GM18498 (cell line): ENCODE results near the gene LRRFIP2.
A peak's percentile ranks its signal among the peaks of the same experiment; 100 is the strongest.
"Not testable (repeated sequence)": the region's sequence is repeated elsewhere in the genome, so short reads cannot be mapped to it uniquely, and the experiment has no call there.

ENCODE experiments used
- ATAC-seq: cut with Tn5 transposase; IDR thresholded peaks from one replicate; pipeline ENCODE4 v1.9.1; 2021; ENCODE audit warnings: mild to moderate bottlenecking, moderate library complexity; ENCODE audit not compliant: unreplicated experiment

The LRRFIP2 gene

DNA sequence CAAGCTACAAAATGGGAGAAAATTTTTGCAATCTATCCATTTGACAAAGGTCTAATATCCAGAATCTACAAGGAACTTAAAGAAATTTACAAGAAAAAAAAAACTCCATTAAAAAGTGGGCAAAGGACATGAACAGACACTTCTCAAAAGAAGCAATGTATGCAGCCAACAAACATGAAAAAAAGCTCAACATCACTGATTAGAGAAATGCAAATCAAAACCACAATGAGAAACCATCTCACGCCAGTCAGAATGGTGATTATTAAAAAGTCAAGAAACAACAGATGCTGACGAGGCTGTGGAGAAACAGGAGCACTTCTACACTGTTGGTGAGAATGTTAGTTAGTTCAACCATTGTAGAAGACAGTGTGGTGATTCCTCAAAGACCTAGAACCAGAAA, 27.5 kb downstream of the LRRFIP2 start:
- not testable (repeated sequence) for ATAC-seq

DNA sequence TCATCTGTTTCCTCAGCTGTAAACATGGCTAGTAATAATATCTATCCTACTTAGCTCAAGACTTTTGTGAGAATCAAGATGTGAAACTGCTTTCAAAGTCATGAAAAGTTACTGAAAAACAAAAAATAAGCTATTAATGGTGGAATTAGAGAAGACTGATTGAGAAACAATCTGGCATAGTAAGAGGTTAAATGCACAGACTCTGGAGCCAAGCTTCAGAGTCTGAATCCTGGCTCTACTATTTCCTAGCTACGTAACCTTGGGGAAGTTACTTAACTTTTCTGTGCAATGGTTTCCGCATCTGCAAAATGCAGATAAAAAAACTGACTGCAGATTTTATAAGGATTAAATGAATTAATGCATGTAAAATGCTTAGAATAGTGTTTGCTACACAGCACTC, 28.8 kb downstream of the LRRFIP2 start:
- no peak for ATAC-seq

- no peak for ATAC-seq
These were observed 29.6 kb downstream of the LRRFIP2 start for GRCh38 chr3:37144806-37145205.

- ATAC-seq, result no peak
These were observed 30.6 kb downstream of the LRRFIP2 start for GRCh38 chr3:37143821-37144220.

- no peak for ATAC-seq
These were observed 32.7 kb downstream of the LRRFIP2 start for GRCh38 chr3:37141676-37142075.

- ATAC-seq, result no peak
These were observed 33.4 kb downstream of the LRRFIP2 start for GRCh38 chr3:37140899-37141541.

GRCh38 chr3:37139567-37140052, 34.8 kb downstream of the LRRFIP2 start:
- peak; percentile 52 for ATAC-seq

GRCh38 chr3:37138816-37139215, 35.6 kb downstream of the LRRFIP2 start:
- no peak for ATAC-seq

DNA sequence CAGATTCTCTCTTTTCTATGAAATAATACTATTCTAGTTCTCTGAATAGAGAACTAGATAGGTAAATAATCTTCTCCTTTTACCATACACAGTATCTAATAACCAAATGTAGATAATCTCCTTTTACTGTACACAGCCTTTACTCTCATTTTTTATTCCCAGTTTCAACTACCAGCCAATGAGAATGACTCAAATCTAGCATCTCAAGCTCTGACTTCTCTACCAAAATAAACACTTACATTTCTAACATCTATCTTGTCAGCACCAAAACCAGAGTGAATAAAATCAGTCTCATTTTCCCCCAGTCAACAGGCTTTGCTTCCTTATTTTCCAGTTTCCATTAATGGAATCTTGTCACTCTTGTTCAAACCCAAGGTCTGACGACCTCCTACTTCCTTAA, 36.9 kb downstream of the LRRFIP2 start:
- no peak for ATAC-seq

DNA sequence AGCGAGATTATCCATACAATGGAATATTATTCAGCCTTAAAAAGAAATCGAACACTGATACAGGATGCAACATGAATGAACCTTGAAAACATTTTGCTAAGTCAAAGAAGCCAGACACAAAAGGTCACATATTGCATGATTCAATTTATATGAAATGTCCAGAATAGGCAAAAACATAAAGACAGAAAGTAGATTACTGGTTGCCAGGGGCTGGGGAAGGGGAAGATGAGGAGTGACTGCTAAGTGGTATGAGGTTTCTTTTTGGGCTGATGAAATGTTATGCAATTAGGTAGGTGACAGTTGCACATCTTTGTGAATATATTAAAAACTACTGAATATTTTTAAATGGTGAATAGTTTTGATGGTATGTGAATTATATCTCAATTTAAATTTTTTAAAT, 38.3 kb downstream of the LRRFIP2 start:
- ATAC-seq, result no peak

GRCh38 chr3:37135561-37135960, 38.8 kb downstream of the LRRFIP2 start:
- no peak for ATAC-seq

DNA sequence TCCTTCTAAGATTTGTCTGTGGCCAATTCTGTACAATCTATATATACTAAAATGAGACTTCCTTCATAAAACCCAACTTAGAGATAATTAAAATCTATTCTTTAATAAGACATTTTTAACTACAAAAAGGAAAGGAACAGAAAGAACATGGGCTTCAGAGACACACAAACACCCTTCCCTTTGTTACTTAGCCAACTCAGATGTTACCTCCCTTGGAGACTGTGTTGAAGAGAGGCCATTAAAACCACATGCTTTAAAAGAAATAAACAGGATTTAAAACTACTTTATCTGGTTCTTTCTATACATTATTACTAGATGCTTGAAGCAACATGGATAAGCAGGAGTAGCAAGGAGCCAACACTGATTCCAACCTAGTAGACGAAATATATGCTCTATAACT, 42.0 kb downstream of the LRRFIP2 start:
- ATAC-seq, result no peak

- no peak for ATAC-seq
These were observed 42.6 kb downstream of the LRRFIP2 start for GRCh38 chr3:37131860-37132144.

DNA sequence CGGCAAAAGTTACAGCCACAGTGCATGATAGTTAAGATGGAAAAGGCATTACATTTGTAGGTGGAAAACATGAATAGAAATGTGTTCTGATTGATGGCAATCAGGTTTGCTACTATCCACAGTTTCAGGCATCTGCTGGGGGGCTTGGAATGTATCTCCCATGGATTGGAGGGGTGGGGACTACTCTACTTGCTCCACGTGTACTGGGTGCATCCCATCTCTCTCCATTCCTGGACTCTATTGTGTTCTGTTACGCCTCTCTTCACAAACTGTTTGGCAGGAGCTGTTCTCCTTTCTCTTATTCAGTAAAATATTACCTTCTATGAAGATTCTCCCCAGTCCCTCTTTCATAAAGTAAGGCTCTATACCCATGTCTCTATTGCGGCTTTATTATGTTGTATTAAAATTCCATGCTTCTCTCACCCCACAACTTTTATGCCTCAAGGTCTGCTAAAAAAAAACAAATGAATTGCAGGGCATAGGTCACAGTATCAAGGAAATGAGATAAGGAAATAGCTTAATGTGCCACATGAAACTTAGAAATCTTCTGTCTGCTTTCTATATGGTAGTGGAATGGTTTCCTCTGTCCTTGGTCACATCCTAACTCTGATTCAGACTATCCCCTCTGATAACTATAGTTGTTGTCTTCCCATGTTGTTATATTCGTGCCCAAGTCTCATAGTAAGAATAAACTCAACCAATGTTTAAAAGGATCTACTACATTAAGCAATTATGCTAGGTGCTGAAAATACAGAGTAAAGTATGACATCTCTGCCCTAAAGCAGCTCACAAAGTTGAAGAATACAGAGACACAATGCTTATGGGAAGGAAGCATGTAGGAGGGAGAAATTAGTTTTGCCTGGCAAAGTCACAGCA, 43.2 kb downstream of the LRRFIP2 start:
- ATAC-seq, result no peak

GRCh38 chr3:37130448-37130847, 43.9 kb downstream of the LRRFIP2 start:
- ATAC-seq, result no peak

DNA sequence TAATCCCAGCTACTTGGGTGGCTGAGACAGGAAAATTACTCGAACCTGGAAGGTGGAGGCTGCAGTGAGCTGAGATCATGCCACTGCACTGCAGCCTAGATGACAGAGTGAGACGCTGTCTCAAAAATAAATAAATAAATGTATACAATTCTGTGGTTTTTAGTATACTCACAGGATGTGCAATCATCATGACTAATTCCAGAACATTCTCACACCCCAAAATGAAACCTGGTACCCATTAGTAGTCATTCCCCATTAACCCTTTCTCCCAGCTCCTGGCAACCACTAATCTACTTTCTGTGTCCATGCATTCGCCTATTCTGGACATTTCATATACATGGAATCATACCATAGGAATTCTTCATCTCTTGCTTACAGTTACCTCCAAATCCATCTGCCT, 44.5 kb downstream of the LRRFIP2 start:
- ATAC-seq, result peak; percentile 70

DNA sequence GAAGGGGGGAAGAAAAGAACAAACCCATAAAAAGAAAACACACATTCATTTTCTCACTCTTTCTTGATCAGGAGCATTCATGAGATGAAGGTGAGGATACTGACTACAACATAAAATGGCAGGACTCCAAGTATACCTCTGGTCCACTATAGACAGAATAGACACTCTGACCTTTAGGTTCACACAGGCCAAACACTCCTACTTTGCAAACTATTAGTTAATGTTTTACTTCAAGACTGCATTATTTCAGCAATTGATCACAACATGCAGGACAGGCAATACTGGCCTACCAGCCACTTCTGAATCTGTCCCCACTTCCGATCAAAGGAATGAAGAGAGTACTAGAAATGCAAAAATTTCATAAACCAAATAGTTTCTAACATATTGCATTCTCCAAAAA, 47.0 kb downstream of the LRRFIP2 start:
- no peak for ATAC-seq

DNA sequence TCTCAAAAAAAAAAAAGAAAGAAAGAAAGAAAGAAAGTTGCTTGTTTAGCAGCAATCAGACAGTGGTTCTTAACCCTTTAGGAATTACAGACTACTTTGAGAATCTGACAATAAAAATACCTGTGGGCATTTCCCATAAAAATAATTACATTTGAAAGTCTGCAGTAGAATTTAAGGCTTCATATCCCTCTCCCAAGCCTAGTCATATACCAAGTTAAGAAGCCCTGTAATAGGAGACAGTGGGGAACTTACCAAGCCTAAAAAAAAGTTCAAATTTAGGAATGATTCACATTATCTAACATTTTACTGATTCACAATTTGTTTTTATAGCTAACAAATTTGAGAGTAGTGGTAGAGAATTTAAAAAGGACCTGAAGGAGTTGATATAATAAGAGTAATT, 47.5 kb downstream of the LRRFIP2 start:
- ATAC-seq, result no peak

DNA sequence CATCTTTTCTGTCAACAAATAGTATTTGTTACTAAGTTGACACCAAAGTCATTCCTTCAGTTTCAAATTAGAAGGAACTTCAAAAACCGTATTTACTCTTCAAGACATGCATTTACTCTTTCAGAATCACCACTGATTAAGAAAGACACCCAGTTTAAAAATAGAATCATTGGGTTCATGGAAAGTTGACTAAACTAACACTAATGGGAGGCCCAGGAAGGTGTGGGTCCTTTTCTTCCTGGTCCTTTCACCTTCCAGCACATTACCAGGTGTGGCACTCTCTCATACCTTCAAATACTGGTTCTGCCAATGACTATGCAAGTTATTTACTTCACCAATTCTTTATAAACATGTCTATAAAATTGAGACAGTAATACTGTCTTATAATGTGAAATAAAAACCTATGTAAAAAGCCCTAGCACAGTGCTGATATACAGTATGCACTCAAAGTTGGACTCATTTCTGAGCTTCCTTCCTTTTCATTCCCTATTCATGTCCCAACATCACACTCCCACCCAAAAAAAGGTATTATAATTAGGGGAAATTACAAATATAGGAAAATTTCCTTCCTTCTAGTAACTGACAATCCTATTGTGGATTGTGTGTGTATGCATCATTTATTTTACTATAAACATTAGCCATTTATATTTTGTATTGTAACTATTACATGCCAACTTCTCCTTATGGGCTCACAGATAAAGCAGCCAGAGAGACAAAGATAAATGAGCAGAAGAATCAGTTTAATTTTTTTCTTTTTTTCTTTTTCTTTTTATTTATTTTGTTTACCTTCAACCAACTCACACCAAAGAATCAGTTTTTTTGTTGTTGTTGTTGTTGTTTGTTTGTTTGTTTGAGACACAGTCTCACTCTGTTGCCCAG, 48.9 kb downstream of the LRRFIP2 start:
- no peak for ATAC-seq

DNA sequence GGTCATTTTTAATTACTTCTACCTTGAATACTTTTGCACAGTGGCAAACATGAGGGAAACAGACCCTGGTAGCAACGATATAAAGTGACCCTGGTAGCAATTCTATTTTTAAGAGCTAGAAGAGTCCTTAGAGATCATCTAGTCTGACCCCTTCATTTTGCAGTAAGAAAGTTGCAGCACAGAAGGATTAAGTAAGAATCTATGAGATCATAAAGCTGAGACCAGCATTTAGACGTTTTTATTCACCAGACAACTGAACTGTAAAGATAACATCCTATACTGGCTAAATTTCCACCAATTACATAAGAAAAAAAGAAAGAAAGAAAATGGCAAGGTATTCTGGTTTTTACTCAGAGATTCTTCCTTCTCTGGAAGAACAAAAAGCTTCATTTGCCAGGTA, 49.9 kb downstream of the LRRFIP2 start:
- ATAC-seq, result no peak

- ATAC-seq, result no peak
These were observed 51.1 kb downstream of the LRRFIP2 start for GRCh38 chr3:37123292-37123691.
